ENCODE results near the gene G6PD.
"Not testable (repeated sequence)": the region's sequence is repeated elsewhere in the genome, so short reads cannot be mapped to it uniquely, and the experiment has no call there.

G6PD gene

GRCh38 chrX:154546354-154547244 is at the start of gene G6PD:
TSS of gene G6PD (minus strand) at chrX:154546846. CDS start at chrX:154546155, 691 bp downstream.
- peak; percentile 95 for DNase-seq (ENCODE audit: low spot score)

- no peak for DNase-seq (ENCODE audit: low spot score)
Measured at GRCh38 chrX:154595559-154596249, 49.1 kb upstream of the G6PD start.

DNA sequence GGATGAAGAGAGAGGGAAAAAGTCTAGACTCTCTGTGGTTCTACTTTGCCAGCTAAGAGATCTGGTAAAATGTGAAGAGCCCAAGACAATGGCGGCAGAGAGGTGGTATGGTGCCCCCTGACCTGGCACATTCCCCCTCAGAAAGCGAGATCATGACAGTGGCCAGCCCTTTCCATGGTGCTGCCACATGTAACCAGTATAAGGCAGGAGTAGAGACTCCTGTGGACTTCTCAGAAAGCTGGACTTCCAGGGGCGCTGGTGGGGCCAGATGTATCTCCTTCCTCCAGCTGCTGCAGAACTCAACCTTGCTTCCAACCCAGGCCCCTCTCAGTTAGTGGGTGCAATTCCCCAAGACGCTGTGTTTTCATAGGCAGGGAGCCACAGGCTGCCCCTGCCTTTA is 47.8 kb upstream of the G6PD start:
- no peak for DNase-seq (ENCODE audit: low spot score)

GRCh38 chrX:154593201-154593600 is 46.6 kb upstream of the G6PD start:
- DNase-seq (ENCODE audit: low spot score): no peak

- DNase-seq (ENCODE audit: low spot score): no peak
Measured at GRCh38 chrX:154592505-154592904, 45.9 kb upstream of the G6PD start.

- not testable (repeated sequence) for DNase-seq (ENCODE audit: low spot score)
Measured at GRCh38 chrX:154590415-154590814, 43.8 kb upstream of the G6PD start.

- not testable (repeated sequence) for DNase-seq (ENCODE audit: low spot score)
Measured at GRCh38 chrX:154584585-154585183, 38.0 kb upstream of the G6PD start, which contains the start of gene CTAG1A. TSS of gene CTAG1A (plus strand) at chrX:154585133. CDS start at chrX:154585207, 74 bp downstream.

DNA sequence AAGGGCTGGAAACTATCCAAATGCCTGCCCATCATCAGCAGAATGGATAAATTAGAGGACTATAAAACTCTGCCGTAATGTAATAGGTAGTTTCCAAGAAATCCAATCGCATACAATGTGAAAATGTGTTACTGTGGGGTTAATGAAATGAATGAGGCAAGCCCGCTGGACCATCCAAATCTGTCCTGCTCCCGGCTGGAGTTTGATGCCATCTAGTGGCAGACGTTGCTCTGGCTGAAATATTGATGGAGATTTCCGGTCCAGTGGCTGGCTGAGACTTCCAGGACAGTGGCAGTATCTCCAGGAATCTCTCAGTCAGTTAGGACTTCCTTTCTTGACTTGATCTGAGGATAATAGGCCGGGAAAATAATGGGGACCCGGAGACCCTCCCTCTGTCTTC is 36.3 kb upstream of the G6PD start:
- not testable (repeated sequence) for DNase-seq (ENCODE audit: low spot score)

- DNase-seq (ENCODE audit: low spot score): not testable (repeated sequence)
Measured at GRCh38 chrX:154575076-154575475, 28.4 kb upstream of the G6PD start.

DNA sequence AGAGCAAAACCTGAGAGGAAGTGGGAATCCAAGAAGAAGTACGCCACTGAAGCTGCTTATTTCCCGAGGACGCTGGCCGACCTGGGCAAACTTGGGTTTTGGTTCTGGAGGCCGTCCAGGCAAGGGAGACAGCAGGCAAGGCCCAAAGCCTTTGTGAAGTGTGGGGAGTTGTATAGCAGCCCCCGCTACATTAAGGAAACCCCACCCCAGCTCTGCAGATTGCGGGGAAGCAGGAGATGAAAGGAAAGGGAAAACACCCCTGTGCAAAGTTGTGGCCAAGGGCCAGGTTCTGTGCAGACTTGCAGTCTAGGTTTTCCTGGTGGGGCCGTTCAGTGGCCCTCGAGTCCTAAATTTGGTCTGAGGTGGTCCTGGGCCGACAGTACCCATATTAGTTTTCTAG is 26.4 kb upstream of the G6PD start:
- DNase-seq (ENCODE audit: low spot score): not testable (repeated sequence)

- not testable (repeated sequence) for DNase-seq (ENCODE audit: low spot score)
Measured at GRCh38 chrX:154570361-154570760, 23.7 kb upstream of the G6PD start.

GRCh38 chrX:154562295-154562694 is 15.6 kb upstream of the G6PD start:
- DNase-seq (ENCODE audit: low spot score): not testable (repeated sequence)

GRCh38 chrX:154560326-154560725 is 13.7 kb upstream of the G6PD start:
- not testable (repeated sequence) for DNase-seq (ENCODE audit: low spot score)

DNA sequence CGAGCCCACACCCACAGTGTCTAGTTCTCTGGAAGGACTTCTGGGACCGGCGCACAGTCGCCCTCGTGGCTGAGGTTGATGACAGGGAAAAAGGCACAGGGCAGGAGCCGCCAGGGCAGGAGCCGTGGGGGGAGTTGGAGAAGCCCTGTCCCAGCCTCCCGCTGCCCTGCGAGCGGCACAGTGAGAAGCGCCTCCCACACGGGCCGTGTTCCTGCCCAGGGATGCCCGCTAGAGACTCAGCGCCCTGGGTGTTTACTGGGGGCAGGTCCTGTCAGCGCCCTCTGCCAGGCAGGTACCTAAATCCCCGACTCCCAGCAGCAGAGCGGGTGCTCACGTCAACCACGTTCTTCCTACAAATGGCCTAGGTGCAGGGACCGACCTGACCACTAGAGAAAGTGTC is 12.2 kb upstream of the G6PD start:
- DNase-seq (ENCODE audit: low spot score): not testable (repeated sequence)

GRCh38 chrX:154558060-154558690 is 11.5 kb upstream of the G6PD start:
- not testable (repeated sequence) for DNase-seq (ENCODE audit: low spot score)

- DNase-seq (ENCODE audit: low spot score): not testable (repeated sequence)
Measured at GRCh38 chrX:154552112-154552806, 5.6 kb upstream of the G6PD start.

GRCh38 chrX:154549766-154550165 is 3.1 kb upstream of the G6PD start:
- DNase-seq (ENCODE audit: low spot score): no peak

DNA sequence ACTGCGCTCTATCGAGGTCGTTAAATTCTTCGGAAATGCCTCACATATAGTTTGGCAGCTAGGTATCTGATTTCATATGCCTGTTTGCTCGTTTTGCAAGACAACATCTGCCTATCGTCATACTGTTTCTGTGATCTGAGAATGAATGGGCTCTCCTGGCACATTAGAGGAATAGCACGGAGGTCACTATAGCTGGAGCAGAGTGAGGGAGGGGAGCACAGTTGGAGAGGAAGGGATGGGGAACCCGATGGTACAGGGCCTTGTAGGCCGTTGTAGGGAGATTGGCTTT is 1.3 kb upstream of the G6PD start:
- no peak for DNase-seq (ENCODE audit: low spot score)

GRCh38 chrX:154547245-154548027 is 790 bp upstream of the G6PD start, which contains the start of gene IKBKG:
TSS of gene IKBKG (plus strand) at chrX:154547620. CDS start at chrX:154552003, 4,383 bp downstream.
- DNase-seq (ENCODE audit: low spot score): peak; percentile 90

DNA sequence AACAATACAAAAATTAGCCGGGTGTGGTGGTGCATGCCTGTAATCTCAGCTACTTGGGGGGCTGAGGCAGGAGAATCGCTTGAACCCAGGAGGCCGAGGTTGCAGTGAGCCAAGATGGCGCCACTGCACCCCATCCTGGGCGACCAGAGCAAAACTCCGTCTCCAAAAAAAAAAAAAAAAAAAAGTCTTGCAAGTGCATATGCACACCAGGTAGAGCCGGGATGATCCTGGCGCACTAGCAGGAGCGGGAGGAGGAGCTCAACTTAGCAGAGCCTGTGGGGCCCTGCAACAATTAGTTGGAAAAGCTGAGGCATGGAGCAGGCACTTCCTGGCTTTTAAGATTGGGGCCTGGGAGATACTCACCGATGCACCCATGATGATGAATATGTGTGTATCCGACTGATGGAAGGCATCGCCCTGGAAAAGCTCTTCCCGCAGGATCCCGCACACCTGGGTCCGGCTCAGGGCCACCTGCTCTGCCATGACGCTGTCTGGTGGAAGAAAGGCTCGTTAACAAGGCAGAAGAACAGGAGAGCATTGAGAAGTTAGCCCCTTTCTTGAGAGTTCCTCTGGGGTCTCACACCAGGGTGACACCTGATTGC is 872 bp downstream of the G6PD start:
- no peak for DNase-seq (ENCODE audit: low spot score)

All from D341Med (cell line).